Measurements from ENCODE around the gene FPR2. TPM values are rescaled to one million over a fixed set of nuclear protein-coding genes. Genes with fewer than 3 reads are reported as not detected.
"Not testable (repeated sequence)": the region's sequence is repeated elsewhere in the genome, so short reads cannot be mapped to it uniquely, and the experiment has no call there.

FPR2 gene
- total RNA-seq, 4 donors from 2014 or later, result 0.26 to 1.00 TPM; not detected in 2

GRCh38 chr19:51799774-51800472, 38.9 kb downstream of the FPR2 start:
- Histone ChIP-seq H3K9me3 (no peaks in the 10 kb centered on the region), H3K27ac (no peak overlapping the region), H3K27me3 (no peaks in the 10 kb centered on the region), H3K36me3 (no peaks in the 10 kb centered on the region), H3K4me1 (no peaks in the 10 kb centered on the region), H3K4me3 (no peak overlapping the region)
- intact Hi-C loops (cut with DNase I; ENCODE audit: low total_unique reads) (no loop called here), in situ Hi-C loops (cut with MboI; ENCODE audit: low sequenced_read_pairs in 4 of 4) (no loop called here)
- TF ChIP-seq POLR2A (IDR thresholded peaks at IDR 0.05), result no peak
- ATAC-seq, result no peak
- DNase-seq, result no peak

- no peak for TF ChIP-seq CTCF (IDR thresholded peaks at IDR 0.05 in 4 of 5, conservative IDR thresholded peaks at IDR 0.05 in 1 of 5)
- TF ChIP-seq POLR2A (IDR thresholded peaks at IDR 0.05), result no peak
- Histone ChIP-seq H3K4me1 (no peaks in the 10 kb centered on the region), H3K36me3 (no peaks in the 10 kb centered on the region), H3K4me3 (no peak overlapping the region), H3K27me3 (no peaks in the 10 kb centered on the region), H3K9me3 (no peaks in the 10 kb centered on the region), H3K27ac (no peak overlapping the region)
- in situ Hi-C loops (cut with MboI; ENCODE audit: low sequenced_read_pairs in 4 of 4), result no loop called here
- DNase-seq (no peak), ATAC-seq (no peak)
- intact Hi-C loops (cut with DNase I; ENCODE audit: low total_unique reads), result no loop called here
Measured at GRCh38 chr19:51800473-51801244, 39.7 kb downstream of the FPR2 start.

GRCh38 chr19:51802775-51803174, 41.8 kb downstream of the FPR2 start:
- no peaks in the 10 kb centered on the region for H3K4me1 ChIP-seq

GRCh38 chr19:51803519-51803918, 42.5 kb downstream of the FPR2 start:
- Histone ChIP-seq H3K27ac (no peak overlapping the region), H3K36me3 (no peaks in the 10 kb centered on the region), H3K27me3 (no peaks in the 10 kb centered on the region), H3K9me3 (no peaks in the 10 kb centered on the region), H3K4me1 (no peaks in the 10 kb centered on the region), H3K4me3 (no peak overlapping the region)
- in situ Hi-C loops (cut with MboI; ENCODE audit: low sequenced_read_pairs in 4 of 4), result no loop called here
- intact Hi-C loops (cut with DNase I; ENCODE audit: low total_unique reads), result no loop called here
- no peak for DNase-seq
- no peak for ATAC-seq
- TF ChIP-seq POLR2A (IDR thresholded peaks at IDR 0.05) (no peak), CTCF (IDR thresholded peaks at IDR 0.05 in 4 of 5, conservative IDR thresholded peaks at IDR 0.05 in 1 of 5) (no peak)

More at GRCh38 chr19:51802775-51803174, 41.8 kb downstream of the FPR2 start:
- in situ Hi-C loops (cut with MboI; ENCODE audit: low sequenced_read_pairs in 4 of 4) (no loop called here), intact Hi-C loops (cut with DNase I; ENCODE audit: low total_unique reads) (no loop called here)
- no peak for DNase-seq
- Histone ChIP-seq H3K4me3 (no peak overlapping the region), H3K9me3 (no peaks in the 10 kb centered on the region), H3K27me3 (no peaks in the 10 kb centered on the region), H3K27ac (no peak overlapping the region), H3K36me3 (no peaks in the 10 kb centered on the region)
- no peak for TF ChIP-seq POLR2A (IDR thresholded peaks at IDR 0.05)
- TF ChIP-seq CTCF (IDR thresholded peaks at IDR 0.05 in 4 of 5, conservative IDR thresholded peaks at IDR 0.05 in 1 of 5), result no peak
- no peak for ATAC-seq

- Histone ChIP-seq H3K4me3 (no peak overlapping the region), H3K27me3 (no peaks in the 10 kb centered on the region), H3K36me3 (no peaks in the 10 kb centered on the region), H3K9me3 (no peaks in the 10 kb centered on the region), H3K27ac (no peak overlapping the region), H3K4me1 (no peaks in the 10 kb centered on the region)
- in situ Hi-C loops (cut with MboI; ENCODE audit: low sequenced_read_pairs in 4 of 4), result no loop called here
- ATAC-seq, result no peak
- DNase-seq, result no peak
- intact Hi-C loops (cut with DNase I; ENCODE audit: low total_unique reads), result no loop called here
- TF ChIP-seq CTCF (IDR thresholded peaks at IDR 0.05 in 4 of 5, conservative IDR thresholded peaks at IDR 0.05 in 1 of 5), result no peak
- no peak for TF ChIP-seq POLR2A (IDR thresholded peaks at IDR 0.05)
Measured at GRCh38 chr19:51803967-51804366, 43.0 kb downstream of the FPR2 start.

- DNase-seq; H3K27ac ChIP-seq; intact Hi-C loops (cut with DNase I; ENCODE audit: low total_unique reads); H3K9me3 ChIP-seq; H3K36me3 ChIP-seq; in situ Hi-C loops (cut with MboI; ENCODE audit: low sequenced_read_pairs in 4 of 4); H3K27me3 ChIP-seq; H3K4me1 ChIP-seq; ATAC-seq; H3K4me3 ChIP-seq: not testable (repeated sequence)
Measured at GRCh38 chr19:51804789-51805188, 43.8 kb downstream of the FPR2 start.

GRCh38 chr19:51805396-51805795, 44.4 kb downstream of the FPR2 start:
- H3K36me3 ChIP-seq; H3K27me3 ChIP-seq; intact Hi-C loops (cut with DNase I; ENCODE audit: low total_unique reads); H3K27ac ChIP-seq; H3K4me3 ChIP-seq; H3K4me1 ChIP-seq; ATAC-seq; H3K9me3 ChIP-seq; in situ Hi-C loops (cut with MboI; ENCODE audit: low sequenced_read_pairs in 4 of 4); DNase-seq: not testable (repeated sequence)

- H3K4me1 ChIP-seq; H3K27me3 ChIP-seq; in situ Hi-C loops (cut with MboI; ENCODE audit: low sequenced_read_pairs in 4 of 4); DNase-seq; H3K4me3 ChIP-seq; H3K36me3 ChIP-seq; intact Hi-C loops (cut with DNase I; ENCODE audit: low total_unique reads); H3K9me3 ChIP-seq; ATAC-seq; H3K27ac ChIP-seq: not testable (repeated sequence)
Measured at GRCh38 chr19:51806571-51806970, 45.6 kb downstream of the FPR2 start.
